WTC11 (cell line): ENCODE measurements around the gene TAL2. TPM values are rescaled to one million over a fixed set of nuclear protein-coding genes. Genes with fewer than 3 reads are reported as not detected.

Experiments
- ATAC-seq: fragments of 200-7000 bp; cut with Tn5 transposase; 2 replicates; pipeline ENCODE4 v1.10.0; 2021; ENCODE audit warnings: mild to moderate bottlenecking, moderate library complexity
- CTCF ChIA-PET: fragments of 300-600 bp; sonication (Branson Sonifier 250); formaldehyde crosslinking; loops from one replicate; lab custom pipeline; 2021; ENCODE audit warnings: antibody characterized with exemption; lab: Charles Lee
- POLR2A ChIA-PET: fragments of 350-600 bp; sonication (Branson Sonifier 250); formaldehyde crosslinking; loops from one replicate; lab custom pipeline; 2021; ENCODE audit warnings: antibody characterized with exemption; lab: Charles Lee
- DNase-seq: peaks from one replicate; pipeline ENCODE4 v3.0.0; 2021; ENCODE audit warnings: low spot score
- H3K27ac Mint-ChIP-seq: 2 replicates; pipeline ENCODE4 v1.8.0; 2021; ENCODE audit warnings: mixed read lengths
- H3K27me3 Mint-ChIP-seq: 2 replicates; pipeline ENCODE4 v1.8.0; 2021; ENCODE audit warnings: low read depth, mild to moderate bottlenecking, moderate library complexity, mixed read lengths
- H3K36me3 Mint-ChIP-seq: 2 replicates; pipeline ENCODE4 v1.8.0; 2021; ENCODE audit warnings: mixed read lengths
- H3K4me1 Mint-ChIP-seq: 2 replicates; pipeline ENCODE4 v1.8.0; 2022; ENCODE audit warnings: mixed read lengths
- H3K4me3 Mint-ChIP-seq: 2 replicates; pipeline ENCODE4 v1.8.0; 2021; ENCODE audit warnings: mild to moderate bottlenecking, moderate library complexity, mixed read lengths
- H3K9me3 Mint-ChIP-seq: 2 replicates; pipeline ENCODE4 v1.8.0; 2021; ENCODE audit warnings: mixed read lengths
- EMX1 ChIP-seq: fragments of 250-450 bp; sonication (Bioruptor Pico); IDR thresholded peaks from 2 replicates; pipeline ENCODE4 v1.8.0; 2021; ENCODE audit warnings: mild to moderate bottlenecking
- ETV6 ChIP-seq: sonication (generic); formaldehyde crosslinking; IDR thresholded peaks from 2 replicates; pipeline ENCODE4 v1.8.1; 2022; ENCODE audit warnings: mild to moderate bottlenecking, missing genetic modification reagents
- FOXP1 ChIP-seq: sonication (generic); formaldehyde crosslinking; IDR thresholded peaks from 2 replicates; pipeline ENCODE4 v1.8.0; 2022; ENCODE audit warnings: missing genetic modification reagents, mild to moderate bottlenecking, moderate library complexity, borderline replicate concordance
- GTF2I ChIP-seq: fragments of 250-450 bp; sonication (Bioruptor Pico); conservative IDR thresholded peaks from 2 replicates; pipeline ENCODE4 v1.4.0; 2021; ENCODE audit warnings: mild to moderate bottlenecking
- JUN ChIP-seq: sonication (generic); formaldehyde crosslinking; IDR thresholded peaks from 2 replicates; pipeline ENCODE4 v1.8.0; 2023; ENCODE audit warnings: mild to moderate bottlenecking, missing genetic modification reagents
- MXD4 ChIP-seq: fragments of 250-450 bp; sonication (Bioruptor Pico); IDR thresholded peaks from 2 replicates; pipeline ENCODE4 v1.8.0; 2021; ENCODE audit warnings: mild to moderate bottlenecking, moderate library complexity, borderline replicate concordance
- NR2C2 ChIP-seq: sonication (generic); formaldehyde crosslinking; IDR thresholded peaks from 2 replicates; pipeline ENCODE4 v1.8.0; 2022; ENCODE audit warnings: mild to moderate bottlenecking, missing genetic modification reagents
- PRRX2 ChIP-seq: fragments of 250-450 bp; sonication (Bioruptor Pico); IDR thresholded peaks from 2 replicates; pipeline ENCODE4 v1.8.0; 2021; ENCODE audit warnings: mild to moderate bottlenecking
- RORB ChIP-seq: fragments of 250-450 bp; sonication (Bioruptor Pico); IDR thresholded peaks from 2 replicates; pipeline ENCODE4 v1.9.0; 2021; ENCODE audit warnings: mild to moderate bottlenecking
- SMAD4 ChIP-seq: sonication (generic); formaldehyde crosslinking; IDR thresholded peaks from 2 replicates; pipeline ENCODE4 v1.8.0; 2022; ENCODE audit warnings: mild to moderate bottlenecking, missing genetic modification reagents
- ZMAT4 ChIP-seq: fragments of 250-450 bp; sonication (Bioruptor Pico); IDR thresholded peaks from 2 replicates; pipeline ENCODE4 v1.9.0; 2021; ENCODE audit warnings: mild to moderate bottlenecking
- ZNF396 ChIP-seq: fragments of 250-450 bp; sonication (Bioruptor Pico); IDR thresholded peaks from 2 replicates; pipeline ENCODE4 v1.8.0; 2021; ENCODE audit warnings: mild to moderate bottlenecking, moderate library complexity, borderline replicate concordance
- ZNF532 ChIP-seq: fragments of 250-450 bp; sonication (Bioruptor Pico); IDR thresholded peaks from 2 replicates; pipeline ENCODE4 v1.9.0; 2021; ENCODE audit warnings: mild to moderate bottlenecking, borderline replicate concordance
- total RNA-seq: library from RNA; stranded (reverse); gene quantifications from 3 replicates; pipeline ENCODE4 v1.2.3, GENCODE V29; 2021
- TF ChIP-seq, protein P1 (sequence below): sonication (generic); formaldehyde crosslinking; conservative IDR thresholded peaks from 2 replicates; pipeline ENCODE4 v1.8.1; 2023; ENCODE audit warnings: mild to moderate bottlenecking, low read depth, missing genetic modification reagents, moderate library complexity
- TF ChIP-seq, protein P2 (sequence below): fragments of 200-600 bp; IDR thresholded peaks from 2 replicates; pipeline ENCODE4 v1.8.0; 2022; ENCODE audit warnings: antibody characterized with exemption
- TF ChIP-seq, protein P3 (sequence below): sonication (generic); formaldehyde crosslinking; IDR thresholded peaks from 2 replicates; pipeline ENCODE4 v1.8.1; 2023; ENCODE audit warnings: mild to moderate bottlenecking, missing genetic modification reagents

The TAL2 gene
- total RNA-seq, 1 experiment from 2014 or later, result not detected

DNA sequence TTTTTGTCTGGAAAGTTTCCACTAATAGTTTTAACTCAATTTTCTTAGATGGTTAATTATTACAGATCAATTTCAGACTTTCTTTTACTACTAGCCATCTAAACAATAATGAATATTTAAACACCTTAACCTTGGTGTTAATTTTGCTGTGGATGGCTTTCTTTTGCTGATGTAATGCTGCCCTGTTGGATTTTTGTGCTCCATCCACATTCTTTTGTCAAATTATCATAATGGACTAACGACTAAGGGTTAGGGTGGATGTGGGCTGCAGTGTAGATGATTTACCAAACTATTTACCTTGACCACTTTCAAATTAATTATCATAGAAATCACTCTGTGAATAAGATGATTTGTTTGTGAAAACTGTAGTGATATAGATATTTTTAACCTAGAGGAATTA is 16.5 kb downstream of the TAL2 start (continued):
- TF ChIP-seq, protein P1, sequence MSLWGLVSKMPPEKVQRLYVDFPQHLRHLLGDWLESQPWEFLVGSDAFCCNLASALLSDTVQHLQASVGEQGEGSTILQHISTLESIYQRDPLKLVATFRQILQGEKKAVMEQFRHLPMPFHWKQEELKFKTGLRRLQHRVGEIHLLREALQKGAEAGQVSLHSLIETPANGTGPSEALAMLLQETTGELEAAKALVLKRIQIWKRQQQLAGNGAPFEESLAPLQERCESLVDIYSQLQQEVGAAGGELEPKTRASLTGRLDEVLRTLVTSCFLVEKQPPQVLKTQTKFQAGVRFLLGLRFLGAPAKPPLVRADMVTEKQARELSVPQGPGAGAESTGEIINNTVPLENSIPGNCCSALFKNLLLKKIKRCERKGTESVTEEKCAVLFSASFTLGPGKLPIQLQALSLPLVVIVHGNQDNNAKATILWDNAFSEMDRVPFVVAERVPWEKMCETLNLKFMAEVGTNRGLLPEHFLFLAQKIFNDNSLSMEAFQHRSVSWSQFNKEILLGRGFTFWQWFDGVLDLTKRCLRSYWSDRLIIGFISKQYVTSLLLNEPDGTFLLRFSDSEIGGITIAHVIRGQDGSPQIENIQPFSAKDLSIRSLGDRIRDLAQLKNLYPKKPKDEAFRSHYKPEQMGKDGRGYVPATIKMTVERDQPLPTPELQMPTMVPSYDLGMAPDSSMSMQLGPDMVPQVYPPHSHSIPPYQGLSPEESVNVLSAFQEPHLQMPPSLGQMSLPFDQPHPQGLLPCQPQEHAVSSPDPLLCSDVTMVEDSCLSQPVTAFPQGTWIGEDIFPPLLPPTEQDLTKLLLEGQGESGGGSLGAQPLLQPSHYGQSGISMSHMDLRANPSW (CRISPR knock-in tag), result no peak
- no peak for TF ChIP-seq ZNF396
- TF ChIP-seq JUN (CRISPR knock-in tag), result no peak
- no peak for TF ChIP-seq PRRX2 (CRISPR knock-in tag)
- no peak for TF ChIP-seq FOXP1
- no peak for TF ChIP-seq RORB (CRISPR knock-in tag)
- TF ChIP-seq MXD4 (CRISPR knock-in tag), result no peak
- TF ChIP-seq SMAD4 (CRISPR knock-in tag), result no peak
- no peak for TF ChIP-seq GTF2I (CRISPR knock-in tag)
- TF ChIP-seq, protein P2, sequence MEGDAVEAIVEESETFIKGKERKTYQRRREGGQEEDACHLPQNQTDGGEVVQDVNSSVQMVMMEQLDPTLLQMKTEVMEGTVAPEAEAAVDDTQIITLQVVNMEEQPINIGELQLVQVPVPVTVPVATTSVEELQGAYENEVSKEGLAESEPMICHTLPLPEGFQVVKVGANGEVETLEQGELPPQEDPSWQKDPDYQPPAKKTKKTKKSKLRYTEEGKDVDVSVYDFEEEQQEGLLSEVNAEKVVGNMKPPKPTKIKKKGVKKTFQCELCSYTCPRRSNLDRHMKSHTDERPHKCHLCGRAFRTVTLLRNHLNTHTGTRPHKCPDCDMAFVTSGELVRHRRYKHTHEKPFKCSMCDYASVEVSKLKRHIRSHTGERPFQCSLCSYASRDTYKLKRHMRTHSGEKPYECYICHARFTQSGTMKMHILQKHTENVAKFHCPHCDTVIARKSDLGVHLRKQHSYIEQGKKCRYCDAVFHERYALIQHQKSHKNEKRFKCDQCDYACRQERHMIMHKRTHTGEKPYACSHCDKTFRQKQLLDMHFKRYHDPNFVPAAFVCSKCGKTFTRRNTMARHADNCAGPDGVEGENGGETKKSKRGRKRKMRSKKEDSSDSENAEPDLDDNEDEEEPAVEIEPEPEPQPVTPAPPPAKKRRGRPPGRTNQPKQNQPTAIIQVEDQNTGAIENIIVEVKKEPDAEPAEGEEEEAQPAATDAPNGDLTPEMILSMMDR, result no peak
- no peak for TF ChIP-seq EMX1 (CRISPR knock-in tag)
- TF ChIP-seq ETV6 (CRISPR knock-in tag), result no peak
- no peak for TF ChIP-seq NR2C2 (CRISPR knock-in tag)
- TF ChIP-seq, protein P3, sequence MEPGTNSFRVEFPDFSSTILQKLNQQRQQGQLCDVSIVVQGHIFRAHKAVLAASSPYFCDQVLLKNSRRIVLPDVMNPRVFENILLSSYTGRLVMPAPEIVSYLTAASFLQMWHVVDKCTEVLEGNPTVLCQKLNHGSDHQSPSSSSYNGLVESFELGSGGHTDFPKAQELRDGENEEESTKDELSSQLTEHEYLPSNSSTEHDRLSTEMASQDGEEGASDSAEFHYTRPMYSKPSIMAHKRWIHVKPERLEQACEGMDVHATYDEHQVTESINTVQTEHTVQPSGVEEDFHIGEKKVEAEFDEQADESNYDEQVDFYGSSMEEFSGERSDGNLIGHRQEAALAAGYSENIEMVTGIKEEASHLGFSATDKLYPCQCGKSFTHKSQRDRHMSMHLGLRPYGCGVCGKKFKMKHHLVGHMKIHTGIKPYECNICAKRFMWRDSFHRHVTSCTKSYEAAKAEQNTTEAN (CRISPR knock-in tag), result no peak
- TF ChIP-seq ZNF532 (CRISPR knock-in tag), result no peak

GRCh38 chr9:105679257-105680022 is 17.2 kb downstream of the TAL2 start:
- Mint-ChIP-seq H3K27ac (no peak overlapping the region), H3K9me3 (no peaks in the 10 kb centered on the region), H3K36me3 (no peaks in the 10 kb centered on the region), H3K4me1 (peaks cover 15% of the 10 kb centered on the region), H3K27me3 (no peaks in the 10 kb centered on the region), H3K4me3 (no peak overlapping the region)
- ChIA-PET POLR2A (no interaction called here), CTCF (interaction anchor here (0.8 kb wide), 2 partner anchors 11 to 39 kb away, joined by 4 read pairs; no protein-coding TSS in a partner anchor)
- ATAC-seq (no peak), DNase-seq (no peak)
- TF ChIP-seq JUN (CRISPR knock-in tag), result no peak
- no peak for TF ChIP-seq ZMAT4 (CRISPR knock-in tag)
- TF ChIP-seq, protein P3 (CRISPR knock-in tag), result no peak
- no peak for TF ChIP-seq GTF2I (CRISPR knock-in tag)
